ENCODE results near the gene B4GALNT4.
"Not testable (repeated sequence)": the region's sequence is repeated elsewhere in the genome, so short reads cannot be mapped to it uniquely, and the experiment has no call there.

The B4GALNT4 gene

DNA sequence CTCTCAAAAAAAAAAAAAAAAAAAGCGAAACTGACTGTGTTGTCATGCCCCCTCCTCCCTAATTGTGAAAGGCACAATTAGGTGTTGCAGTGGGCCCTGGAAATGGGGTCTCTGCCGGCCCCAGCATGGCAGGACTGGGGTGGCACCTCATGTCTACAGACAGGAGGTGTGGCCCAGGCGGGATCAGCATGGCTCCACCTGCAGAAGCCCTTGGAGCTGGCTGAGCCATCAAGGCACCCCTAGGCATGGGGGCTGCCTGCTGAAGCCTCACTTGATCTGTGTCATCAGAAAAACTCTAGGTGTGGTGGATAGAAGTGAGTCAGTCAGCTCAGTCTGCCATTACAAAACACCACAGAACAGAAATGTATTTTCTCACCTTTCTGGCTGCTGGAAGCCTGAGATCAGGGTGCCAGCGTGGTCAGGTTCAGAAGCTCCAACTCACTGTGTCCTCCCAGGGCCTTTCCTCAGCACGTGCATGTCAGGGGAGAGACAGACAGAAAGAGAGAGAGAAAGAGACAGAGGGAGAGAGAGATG, 10.1 kb upstream of the B4GALNT4 start:
- Histone ChIP-seq H3K36me3 (ENCODE audit: control insufficient read depth in 1 of 2, insufficient read depth in 2 of 2, low read length in 2 of 2) (no peaks in the 10 kb centered on the region), H3K4me1 (ENCODE audit: control insufficient read depth in 1 of 2, insufficient read depth in 2 of 2, low read length in 2 of 2) (peaks cover 8 to 9% of the 10 kb centered on the region in 2 donors), H3K9ac (ENCODE audit: low read depth in 1 of 2, low read length in 2 of 2) (no peak overlapping the region), H3K27me3 (ENCODE audit: control insufficient read depth in 1 of 2, insufficient read depth in 2 of 2, low read length in 2 of 2) (peaks cover 0 to 2% of the 10 kb centered on the region in 2 donors), H3K27ac (ENCODE audit: low read depth, low read length) (no peak overlapping the region), H3K9me3 (ENCODE audit: control insufficient read depth in 1 of 2, low read length in 2 of 2) (peaks cover 4 to 5% of the 10 kb centered on the region in 2 donors), H3K4me3 (ENCODE audit: low read depth in 1 of 2, low read length in 2 of 2) (no peak overlapping the region)

DNA sequence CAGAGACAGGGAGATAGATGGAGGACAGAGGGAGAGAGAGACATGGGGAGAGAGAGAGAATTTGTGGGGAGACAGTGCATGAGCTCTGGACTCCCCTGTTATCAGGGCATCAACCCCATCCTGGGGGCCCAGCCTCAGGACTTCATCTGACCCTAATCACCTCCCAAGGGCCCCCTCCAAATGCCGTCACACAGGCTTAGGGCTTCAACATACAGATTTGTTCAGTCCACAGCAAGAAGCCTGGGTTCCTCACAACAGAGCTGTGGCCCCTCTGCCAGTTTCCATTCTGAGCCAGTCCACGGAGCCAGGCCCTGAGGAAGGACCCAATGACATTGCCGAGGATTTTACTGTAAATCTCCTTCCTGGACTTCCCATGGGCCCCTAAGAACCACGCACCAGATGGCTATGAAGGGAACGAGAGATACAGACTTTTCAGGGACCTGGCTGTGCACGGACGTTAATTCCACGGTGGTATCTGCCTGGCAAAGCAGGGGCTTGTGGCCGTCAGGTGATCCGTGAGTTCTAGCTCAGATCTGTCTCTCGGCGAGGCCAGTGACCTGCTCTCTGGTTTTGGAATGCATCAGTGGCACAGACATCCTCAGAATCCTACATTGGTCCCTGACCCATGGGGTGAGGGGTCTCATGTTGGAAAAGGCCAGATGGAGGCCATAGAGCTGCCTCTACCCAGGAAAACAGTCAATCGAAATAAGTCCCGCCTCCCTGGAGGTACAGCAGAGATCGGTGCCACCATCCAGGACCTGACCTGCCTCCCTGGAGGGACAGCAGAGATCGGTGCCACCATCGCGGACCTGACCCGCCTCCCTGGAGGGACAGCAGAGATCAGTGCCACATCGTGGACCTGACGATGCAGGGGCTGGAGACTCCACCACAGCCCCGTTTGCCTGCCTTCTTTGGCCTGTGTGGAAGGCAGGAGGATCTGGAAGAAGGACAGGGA, 8.7 kb upstream of the B4GALNT4 start:
- H3K27me3 ChIP-seq (ENCODE audit: control insufficient read depth in 1 of 2, insufficient read depth in 2 of 2, low read length in 2 of 2) = peaks cover 0 to 9% of the 10 kb centered on the region in 2 donors
- peaks cover 4 to 5% of the 10 kb centered on the region in 2 donors for H3K9me3 ChIP-seq (ENCODE audit: control insufficient read depth in 1 of 2, low read length in 2 of 2)

DNA sequence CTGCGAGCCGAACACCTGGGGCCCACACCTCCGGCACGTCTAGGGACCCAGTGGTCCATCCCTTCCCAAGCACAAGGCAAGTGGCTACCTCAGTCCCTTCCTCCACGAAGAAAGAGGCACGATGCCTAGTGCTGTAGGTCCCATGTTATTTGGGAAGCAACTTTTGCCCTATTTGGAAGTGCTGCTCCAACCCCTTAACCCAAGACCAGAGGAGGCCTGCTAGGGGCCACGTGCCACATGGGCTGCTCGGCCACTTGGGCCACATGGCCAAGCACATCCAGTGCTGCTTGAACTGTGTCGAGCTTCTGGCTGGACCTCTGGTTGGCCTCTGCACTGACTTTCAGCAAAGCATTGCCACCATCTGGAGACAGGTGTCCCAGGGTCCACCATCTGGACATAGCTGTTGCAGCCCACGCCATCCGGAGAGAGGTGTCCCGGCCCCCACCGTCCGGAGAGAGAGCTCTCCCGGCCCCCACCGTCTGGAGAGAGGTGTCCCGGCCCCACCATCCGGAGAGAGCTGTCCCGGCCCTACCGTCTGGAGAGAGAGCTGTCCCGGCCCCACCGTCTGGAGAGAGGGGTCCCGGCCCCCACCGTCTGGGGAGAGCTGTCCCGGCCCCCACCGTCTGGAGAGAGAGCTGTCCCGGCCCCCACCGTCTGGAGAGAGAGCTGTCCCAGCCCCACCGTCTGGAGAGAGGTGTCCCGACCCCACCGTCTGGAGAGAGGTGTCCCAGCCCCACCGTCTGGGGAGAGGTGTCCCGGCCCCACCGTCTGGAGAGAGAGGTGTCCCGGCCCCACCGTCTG, 6.5 kb upstream of the B4GALNT4 start:
- Histone ChIP-seq H3K9me3 (ENCODE audit: control insufficient read depth in 1 of 2, low read length in 2 of 2) (peaks cover 4 to 5% of the 10 kb centered on the region in 2 donors), H3K4me3 (ENCODE audit: low read depth in 1 of 2, low read length in 2 of 2) (no peak overlapping the region), H3K4me1 (ENCODE audit: control insufficient read depth in 1 of 2, insufficient read depth in 2 of 2, low read length in 2 of 2) (no peaks in the 10 kb centered on the region), H3K36me3 (ENCODE audit: control insufficient read depth in 1 of 2, insufficient read depth in 2 of 2, low read length in 2 of 2) (no peaks in the 10 kb centered on the region), H3K27ac (ENCODE audit: low read depth, low read length) (no peak overlapping the region), H3K9ac (ENCODE audit: low read depth in 1 of 2, low read length in 2 of 2) (no peak overlapping the region), H3K27me3 (ENCODE audit: control insufficient read depth in 1 of 2, insufficient read depth in 2 of 2, low read length in 2 of 2) (peaks cover 14 to 20% of the 10 kb centered on the region in 2 donors)

More for the DNA sequence above, 8.7 kb upstream of the B4GALNT4 start:
- H3K4me3 ChIP-seq (ENCODE audit: low read depth in 1 of 2, low read length in 2 of 2) = no peak overlapping the region
- H3K4me1 ChIP-seq (ENCODE audit: control insufficient read depth in 1 of 2, insufficient read depth in 2 of 2, low read length in 2 of 2) = peaks cover 2% of the 10 kb centered on the region in 2 donors
- H3K9ac ChIP-seq (ENCODE audit: low read depth in 1 of 2, low read length in 2 of 2) = no peak overlapping the region
- no peaks in the 10 kb centered on the region for H3K36me3 ChIP-seq (ENCODE audit: control insufficient read depth in 1 of 2, insufficient read depth in 2 of 2, low read length in 2 of 2)
- no peak overlapping the region for H3K27ac ChIP-seq (ENCODE audit: low read depth, low read length)

DNA sequence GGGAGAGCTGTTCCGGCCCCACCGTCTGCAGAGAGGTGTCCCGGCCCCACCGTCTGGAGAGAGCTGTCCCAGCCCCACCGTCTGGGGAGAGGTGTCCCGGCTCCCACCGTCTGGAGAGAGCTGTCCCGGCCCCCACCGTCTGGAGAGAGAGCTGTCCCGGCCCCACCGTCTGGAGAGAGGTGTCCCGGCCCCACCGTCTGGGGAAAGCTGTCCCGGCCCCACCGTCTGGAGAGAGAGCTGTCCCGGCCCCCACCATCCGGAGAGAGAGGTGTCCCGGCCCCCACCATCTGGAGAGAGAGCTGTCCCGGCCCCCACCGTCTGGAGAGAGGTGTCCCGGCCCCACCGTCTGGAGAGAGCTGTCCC, 5.9 kb upstream of the B4GALNT4 start:
- not testable (repeated sequence) for H3K36me3 ChIP-seq (ENCODE audit: control insufficient read depth in 1 of 2, insufficient read depth in 2 of 2, low read length in 2 of 2); H3K4me1 ChIP-seq (ENCODE audit: control insufficient read depth in 1 of 2, insufficient read depth in 2 of 2, low read length in 2 of 2); H3K9ac ChIP-seq (ENCODE audit: low read depth in 1 of 2, low read length in 2 of 2); H3K4me3 ChIP-seq (ENCODE audit: low read depth in 1 of 2, low read length in 2 of 2); H3K9me3 ChIP-seq (ENCODE audit: control insufficient read depth in 1 of 2, low read length in 2 of 2); H3K27ac ChIP-seq (ENCODE audit: low read depth, low read length)
- peaks cover 20 to 26% of the 10 kb centered on the region in 2 donors for H3K27me3 ChIP-seq (ENCODE audit: control insufficient read depth in 1 of 2, insufficient read depth in 2 of 2, low read length in 2 of 2)

DNA sequence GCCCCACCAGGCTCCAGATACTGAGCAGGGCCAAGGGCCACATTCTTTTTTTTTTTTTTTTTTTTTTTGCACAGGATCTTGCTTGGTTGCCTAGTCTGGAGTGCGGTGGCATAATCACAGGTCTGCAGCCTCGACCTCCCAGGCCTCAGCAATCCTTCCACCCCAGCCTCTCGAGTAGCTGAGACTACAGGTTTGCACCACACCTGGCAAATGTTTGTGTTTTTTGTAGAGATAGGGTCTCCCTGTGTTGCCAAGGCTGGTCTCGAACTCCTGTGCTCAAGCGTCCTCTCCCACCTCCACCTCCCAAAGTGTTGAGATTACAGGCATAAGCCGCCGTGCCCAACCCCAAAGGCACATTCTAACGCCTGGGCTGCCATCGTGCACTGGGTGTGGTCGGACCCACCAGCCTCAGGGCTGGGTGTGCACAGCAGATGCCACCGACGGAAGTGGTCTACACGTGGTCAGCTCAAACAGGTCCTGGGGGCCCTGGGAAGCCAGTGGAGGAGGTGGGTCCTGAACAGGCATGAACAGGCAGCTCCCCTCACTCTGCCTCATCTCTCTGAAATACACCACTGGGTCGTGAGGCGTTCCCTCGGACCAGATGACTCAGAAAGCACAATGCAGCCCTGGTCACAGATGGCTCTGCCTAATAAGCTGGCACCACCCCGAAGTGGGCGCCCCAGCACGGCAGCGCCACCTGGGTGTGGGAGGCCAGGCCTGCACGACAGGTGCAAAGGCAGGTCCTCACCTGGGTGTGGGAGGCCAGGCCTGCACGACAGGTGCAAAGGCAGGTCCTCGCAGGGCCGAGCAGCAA, 5.1 kb upstream of the B4GALNT4 start:
- Histone ChIP-seq H3K27me3 (ENCODE audit: control insufficient read depth in 1 of 2, insufficient read depth in 2 of 2, low read length in 2 of 2) (peaks cover 22 to 29% of the 10 kb centered on the region in 2 donors), H3K9me3 (ENCODE audit: control insufficient read depth in 1 of 2, low read length in 2 of 2) (peaks cover 4 to 5% of the 10 kb centered on the region in 2 donors), H3K4me3 (ENCODE audit: low read depth in 1 of 2, low read length in 2 of 2) (no peak overlapping the region), H3K36me3 (ENCODE audit: control insufficient read depth in 1 of 2, insufficient read depth in 2 of 2, low read length in 2 of 2) (no peaks in the 10 kb centered on the region), H3K27ac (ENCODE audit: low read depth, low read length) (no peak overlapping the region), H3K9ac (ENCODE audit: low read depth in 1 of 2, low read length in 2 of 2) (no peak overlapping the region), H3K4me1 (ENCODE audit: control insufficient read depth in 1 of 2, insufficient read depth in 2 of 2, low read length in 2 of 2) (peaks cover 0 to 6% of the 10 kb centered on the region in 2 donors)

DNA sequence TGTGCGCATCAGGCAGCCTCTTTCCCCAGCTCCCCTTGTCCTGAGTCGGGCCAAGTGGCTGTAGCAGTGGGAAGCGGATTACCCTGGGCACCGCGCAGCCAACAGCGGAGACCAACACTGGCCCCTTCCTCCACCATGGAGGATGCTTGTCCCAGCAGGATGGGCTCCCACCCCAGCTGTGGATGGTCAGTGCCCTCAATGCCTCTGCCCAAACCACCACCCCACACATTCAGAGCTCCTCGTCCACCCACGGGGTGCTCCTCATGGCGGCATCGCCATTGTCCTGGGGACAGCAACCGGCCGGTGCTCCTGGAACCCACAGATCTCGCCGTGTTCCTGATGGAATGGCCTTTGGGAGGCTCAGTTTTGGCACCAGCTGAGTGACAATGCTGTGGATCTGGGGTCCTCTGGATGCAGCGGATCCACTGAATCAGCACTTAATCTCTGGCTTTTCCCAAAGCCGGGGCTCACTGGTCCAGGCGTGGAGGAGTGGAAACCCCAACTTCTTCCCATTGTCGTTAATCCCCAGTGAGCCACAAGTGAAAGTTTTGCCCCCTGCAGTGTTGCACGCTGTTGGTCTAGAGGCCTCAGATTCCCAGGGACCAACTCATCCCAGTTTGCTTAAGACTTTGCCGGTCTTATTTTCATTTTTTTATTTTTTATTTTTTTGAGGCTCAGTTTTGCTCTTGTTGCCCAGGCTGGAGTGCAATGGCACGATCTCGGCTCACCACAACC, 4.1 kb upstream of the B4GALNT4 start:
- no peak overlapping the region for H3K9ac ChIP-seq (ENCODE audit: low read depth in 1 of 2, low read length in 2 of 2)
- no peaks in the 10 kb centered on the region for H3K36me3 ChIP-seq (ENCODE audit: control insufficient read depth in 1 of 2, insufficient read depth in 2 of 2, low read length in 2 of 2)
- H3K9me3 ChIP-seq (ENCODE audit: control insufficient read depth in 1 of 2, low read length in 2 of 2) = peaks cover 4 to 5% of the 10 kb centered on the region in 2 donors
- H3K27me3 ChIP-seq (ENCODE audit: control insufficient read depth in 1 of 2, insufficient read depth in 2 of 2, low read length in 2 of 2) = peaks cover 22 to 31% of the 10 kb centered on the region in 2 donors
- no peak overlapping the region for H3K4me3 ChIP-seq (ENCODE audit: low read depth in 1 of 2, low read length in 2 of 2)
- no peak overlapping the region for H3K27ac ChIP-seq (ENCODE audit: low read depth, low read length)
- peaks cover 0 to 6% of the 10 kb centered on the region in 2 donors for H3K4me1 ChIP-seq (ENCODE audit: control insufficient read depth in 1 of 2, insufficient read depth in 2 of 2, low read length in 2 of 2)

DNA sequence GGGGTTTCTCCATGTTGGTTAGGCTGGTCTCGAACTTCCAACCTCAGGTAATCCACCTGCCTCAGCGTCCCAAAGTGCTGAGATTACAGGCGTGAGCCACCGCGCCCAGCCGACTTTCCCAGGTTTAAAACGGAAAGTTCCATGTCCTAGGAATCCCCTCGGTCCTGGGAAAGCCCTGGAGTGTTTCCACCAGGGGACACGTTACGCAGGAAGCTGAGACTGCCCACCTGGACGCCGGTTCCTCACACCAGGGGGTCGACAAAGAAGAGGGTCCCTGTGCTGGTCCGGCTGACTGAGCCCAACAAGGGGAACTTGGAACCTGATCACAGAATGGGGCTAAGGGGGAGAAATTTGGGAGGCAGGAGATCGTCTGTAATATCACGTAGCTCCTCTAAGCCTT, 3.5 kb upstream of the B4GALNT4 start:
- peaks cover 0 to 6% of the 10 kb centered on the region in 2 donors for H3K4me1 ChIP-seq (ENCODE audit: control insufficient read depth in 1 of 2, insufficient read depth in 2 of 2, low read length in 2 of 2)
- no peak overlapping the region for H3K4me3 ChIP-seq (ENCODE audit: low read depth in 1 of 2, low read length in 2 of 2)
- no peaks in the 10 kb centered on the region for H3K36me3 ChIP-seq (ENCODE audit: control insufficient read depth in 1 of 2, insufficient read depth in 2 of 2, low read length in 2 of 2)
- no peak overlapping the region for H3K27ac ChIP-seq (ENCODE audit: low read depth, low read length)
- peaks cover 26 to 38% of the 10 kb centered on the region in 2 donors for H3K27me3 ChIP-seq (ENCODE audit: control insufficient read depth in 1 of 2, insufficient read depth in 2 of 2, low read length in 2 of 2)
- peaks cover 4 to 5% of the 10 kb centered on the region in 2 donors for H3K9me3 ChIP-seq (ENCODE audit: control insufficient read depth in 1 of 2, low read length in 2 of 2)
- H3K9ac ChIP-seq (ENCODE audit: low read depth in 1 of 2, low read length in 2 of 2) = no peak overlapping the region

DNA sequence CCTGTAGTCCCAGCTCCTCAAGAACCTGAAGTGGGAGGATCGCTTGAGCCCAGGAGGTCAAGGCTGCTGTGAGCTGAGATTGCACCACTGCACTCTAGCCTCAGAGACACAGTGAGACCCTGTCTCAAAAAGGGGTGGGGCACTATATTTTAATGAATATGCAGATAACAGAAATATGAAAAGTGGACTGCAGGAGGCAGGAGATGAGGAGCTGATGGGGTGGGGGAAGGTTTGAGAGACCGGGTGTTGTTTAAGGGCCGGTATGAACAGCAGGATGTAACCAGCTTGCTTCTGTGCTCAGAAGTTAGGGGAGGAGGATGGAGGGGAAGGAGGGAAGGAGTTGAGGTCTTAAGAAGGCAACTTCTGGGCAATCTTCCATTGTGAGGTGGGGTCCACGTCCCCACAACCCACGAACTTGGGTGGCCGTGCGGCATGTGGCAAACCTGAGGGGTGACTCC, 1.3 kb upstream of the B4GALNT4 start:
- Histone ChIP-seq H3K4me3 (ENCODE audit: low read depth in 1 of 2, low read length in 2 of 2) (no peak overlapping the region), H3K27ac (ENCODE audit: low read depth, low read length) (no peak overlapping the region)

More for the DNA sequence above, 1.3 kb upstream of the B4GALNT4 start:
- Histone ChIP-seq H3K36me3 (ENCODE audit: control insufficient read depth in 1 of 2, insufficient read depth in 2 of 2, low read length in 2 of 2) (no peaks in the 10 kb centered on the region), H3K4me1 (ENCODE audit: control insufficient read depth in 1 of 2, insufficient read depth in 2 of 2, low read length in 2 of 2) (peaks cover 0 to 6% of the 10 kb centered on the region in 2 donors), H3K9me3 (ENCODE audit: control insufficient read depth in 1 of 2, low read length in 2 of 2) (no peaks in the 10 kb centered on the region), H3K27me3 (ENCODE audit: control insufficient read depth in 1 of 2, insufficient read depth in 2 of 2, low read length in 2 of 2) (peaks cover 40 to 47% of the 10 kb centered on the region in 2 donors), H3K9ac (ENCODE audit: low read depth in 1 of 2, low read length in 2 of 2) (no peak overlapping the region)

Data from duodenal mucosa (tissue), 2 donors.